Subcutaneous abdominal adipose tissue (tissue), 5 donors: ENCODE measurements around the gene WDR91.
A peak's percentile ranks its signal among the peaks of the same experiment; 100 is the strongest.
"Not testable (repeated sequence)": the region's sequence is repeated elsewhere in the genome, so short reads cannot be mapped to it uniquely, and the experiment has no call there.

Experiments
- H3K27ac ChIP-seq: one replicate; pipeline ENCODE4 v1.7.0; 2013; ENCODE audit warnings: low read depth, mild to moderate bottlenecking, inconsistent platforms, low read length, moderate library complexity
- H3K27me3 ChIP-seq, 5 donors: one replicate each; pipeline ENCODE4 v1.7.0; 2013; ENCODE audit warnings: low read length in 5 of 5, inconsistent platforms in 1 of 5; ENCODE audit not compliant: control insufficient read depth in 5 of 5, insufficient read depth in 4 of 5
- H3K36me3 ChIP-seq, 5 donors: one replicate each; pipeline ENCODE4 v1.7.0; 2013; ENCODE audit warnings: low read length in 5 of 5; ENCODE audit not compliant: control insufficient read depth in 5 of 5, insufficient read depth in 5 of 5
- H3K4me1 ChIP-seq, 5 donors: one replicate each; pipeline ENCODE4 v1.7.0; 2013; ENCODE audit warnings: low read length in 5 of 5, mild to moderate bottlenecking in 3 of 5, moderate library complexity in 1 of 5; ENCODE audit not compliant: control insufficient read depth in 5 of 5, insufficient read depth in 5 of 5
- H3K4me3 ChIP-seq, 5 donors: one replicate each; pipeline ENCODE4 v1.7.0; 2013; ENCODE audit warnings: low read length in 5 of 5, low read depth in 1 of 5
- H3K9ac ChIP-seq, 5 donors: one replicate each; pipeline ENCODE4 v1.7.0; 2013; ENCODE audit warnings: low read length in 5 of 5, mild to moderate bottlenecking in 4 of 5, moderate library complexity in 3 of 5
- H3K9me3 ChIP-seq, 5 donors: one replicate each; pipeline ENCODE4 v1.7.0; 2013; ENCODE audit warnings: low read length in 5 of 5; ENCODE audit not compliant: control insufficient read depth in 5 of 5
- donor health status: healthy.
- donor health status: healthy.
- donor health status: healthy.
- donor health status: healthy.
- donor health status: healthy.

WDR91 gene

GRCh38 chr7:135233570-135233969, 22.2 kb upstream of the WDR91 start, which contains the start of gene STRA8:
Gene STRA8, plus strand, starts transcription at chr7:135233838. Its CDS starts 6,687 bp downstream, at chr7:135240525.
- no peaks in the 10 kb centered on the region for H3K36me3 ChIP-seq
- no peak within 1 kb of the TSS for H3K27ac ChIP-seq
- no peaks in the 10 kb centered on the region for H3K9me3 ChIP-seq
- H3K4me3 ChIP-seq, result no peak within 1 kb of the TSS
- H3K4me1 ChIP-seq, result no peaks in the 10 kb centered on the region
- H3K9ac ChIP-seq, result no peak within 1 kb of the TSS
- H3K27me3 ChIP-seq, result no peaks in the 10 kb centered on the region

- no peaks in the 10 kb centered on the region for H3K4me1 ChIP-seq
- H3K9me3 ChIP-seq, result no peaks in the 10 kb centered on the region
- no peak overlapping the region for H3K27ac ChIP-seq
- no peak overlapping the region for H3K9ac ChIP-seq
- no peaks in the 10 kb centered on the region for H3K36me3 ChIP-seq
- H3K4me3 ChIP-seq, result no peak overlapping the region
- no peaks in the 10 kb centered on the region for H3K27me3 ChIP-seq
Observed at GRCh38 chr7:135232720-135233119, 21.4 kb upstream of the WDR91 start.

GRCh38 chr7:135232087-135232486, 20.8 kb upstream of the WDR91 start:
- Histone ChIP-seq H3K4me1 (no peaks in the 10 kb centered on the region), H3K27ac (no peak overlapping the region), H3K27me3 (no peaks in the 10 kb centered on the region), H3K9me3 (no peaks in the 10 kb centered on the region), H3K9ac (no peak overlapping the region), H3K36me3 (no peaks in the 10 kb centered on the region), H3K4me3 (no peak overlapping the region)

GRCh38 chr7:135231686-135232085, 20.4 kb upstream of the WDR91 start:
- Histone ChIP-seq H3K27ac (no peak overlapping the region), H3K4me1 (no peaks in the 10 kb centered on the region), H3K4me3 (no peak overlapping the region), H3K36me3 (no peaks in the 10 kb centered on the region), H3K27me3 (no peaks in the 10 kb centered on the region), H3K9me3 (no peaks in the 10 kb centered on the region), H3K9ac (no peak overlapping the region)

- Histone ChIP-seq H3K9ac (no peak overlapping the region), H3K4me3 (no peak overlapping the region), H3K27me3 (no peaks in the 10 kb centered on the region), H3K4me1 (peaks cover 0 to 3% (median 0%) of the 10 kb centered on the region in 5 donors), H3K27ac (no peak overlapping the region), H3K36me3 (no peaks in the 10 kb centered on the region), H3K9me3 (no peaks in the 10 kb centered on the region)
Observed at GRCh38 chr7:135224027-135224426, 12.7 kb upstream of the WDR91 start.

GRCh38 chr7:135217645-135218509, 6.6 kb upstream of the WDR91 start:
- H3K9me3 ChIP-seq, result no peaks in the 10 kb centered on the region
- H3K9ac ChIP-seq, result no peak overlapping the region
- no peaks in the 10 kb centered on the region for H3K4me1 ChIP-seq
- no peak overlapping the region for H3K4me3 ChIP-seq
- no peaks in the 10 kb centered on the region for H3K36me3 ChIP-seq
- no peaks in the 10 kb centered on the region for H3K27me3 ChIP-seq
- no peak overlapping the region for H3K27ac ChIP-seq

- no peaks in the 10 kb centered on the region for H3K36me3 ChIP-seq
- no peak overlapping the region for H3K4me3 ChIP-seq
- H3K9ac ChIP-seq, result no peak overlapping the region
- no peaks in the 10 kb centered on the region for H3K27me3 ChIP-seq
- no peaks in the 10 kb centered on the region for H3K9me3 ChIP-seq
- no peak overlapping the region for H3K27ac ChIP-seq
- H3K4me1 ChIP-seq, result peaks cover 0 to 9% (median 2%) of the 10 kb centered on the region in 5 donors
Observed at GRCh38 chr7:135215698-135216097, 4.4 kb upstream of the WDR91 start.

GRCh38 chr7:135215180-135215579, 3.9 kb upstream of the WDR91 start:
- H3K9ac ChIP-seq, result no peak overlapping the region
- H3K27ac ChIP-seq, result no peak overlapping the region

GRCh38 chr7:135213831-135214230, 2.5 kb upstream of the WDR91 start:
- no peak overlapping the region for H3K27ac ChIP-seq
- H3K4me1 ChIP-seq, result peaks cover 2 to 23% (median 17%) of the 10 kb centered on the region in 5 donors
- no peak overlapping the region for H3K9ac ChIP-seq
- H3K4me3 ChIP-seq, result no peak overlapping the region
- no peaks in the 10 kb centered on the region for H3K27me3 ChIP-seq
- H3K36me3 ChIP-seq, result no peaks in the 10 kb centered on the region
- H3K9me3 ChIP-seq, result no peaks in the 10 kb centered on the region

More at GRCh38 chr7:135215180-135215579, 3.9 kb upstream of the WDR91 start:
- Histone ChIP-seq H3K36me3 (no peaks in the 10 kb centered on the region), H3K4me1 (peaks cover 2 to 14% (median 8%) of the 10 kb centered on the region in 5 donors), H3K27me3 (no peaks in the 10 kb centered on the region), H3K9me3 (no peaks in the 10 kb centered on the region), H3K4me3 (no peak overlapping the region)

- H3K27ac ChIP-seq, result peak overlapping the region; percentile 90
- H3K9ac ChIP-seq, result peak overlapping the region; percentile 29 to 97 (median 85)
- H3K27me3 ChIP-seq, H3K9me3 ChIP-seq: not testable (repeated sequence)
- peak overlapping the region; percentile 71 to 97 (median 93) for H3K4me3 ChIP-seq
- peaks cover 0 to 12% (median 2%) of the 10 kb centered on the region in 5 donors for H3K36me3 ChIP-seq
- H3K4me1 ChIP-seq, result peaks cover 2 to 38% (median 23%) of the 10 kb centered on the region in 5 donors
Observed at GRCh38 chr7:135211946-135212685, 790 bp upstream of the WDR91 start.
